Colon (tissue), 2 donors: ENCODE measurements around the gene GNRHR.

Experiments
- FAIRE-seq: peaks from 2 replicates; lab custom pipeline; 2012; peaks lifted over from hg19 to GRCh38; lab: Jason Lieb, UNC
- donor health status: control.
- donor health status: control.

Gene GNRHR

DNA sequence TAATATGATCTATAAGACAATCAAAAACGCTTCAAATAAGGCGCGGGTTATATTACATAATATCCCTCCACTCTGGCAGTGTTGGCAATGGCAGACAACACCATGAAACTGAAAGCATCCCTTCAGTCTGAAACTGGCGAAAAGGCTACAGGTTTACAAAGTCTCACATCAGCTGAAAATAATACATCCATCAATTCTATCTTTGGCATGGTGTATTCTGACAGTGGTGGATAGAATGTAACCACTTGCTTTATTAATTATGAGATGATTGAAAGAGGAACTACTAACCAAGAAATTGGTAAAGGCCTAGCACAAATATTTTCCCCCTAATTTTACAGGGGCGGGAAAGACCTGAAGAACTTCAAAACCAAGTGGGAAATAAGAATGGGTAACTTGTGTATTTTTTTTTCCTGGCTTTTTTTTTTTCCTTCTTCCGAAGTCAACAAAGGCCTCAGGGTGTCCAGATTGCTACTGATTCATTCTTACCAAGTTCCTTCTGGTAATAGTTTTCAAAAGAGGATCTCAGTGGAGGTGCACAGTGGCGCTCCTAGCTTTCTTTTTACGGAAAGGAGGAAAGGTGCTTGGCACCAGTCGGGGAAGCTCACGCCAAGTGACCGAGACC lies 54.0 kb downstream of the GNRHR start:
- FAIRE-seq, result no peak

GRCh38 chr4:67699603-67700002 lies 54.6 kb downstream of the GNRHR start:
- FAIRE-seq, result no peak

- no peak for FAIRE-seq
Measured at GRCh38 chr4:67697860-67698687, 56.1 kb downstream of the GNRHR start.

GRCh38 chr4:67696061-67696460 lies 58.1 kb downstream of the GNRHR start:
- peak; percentile 75 for FAIRE-seq

GRCh38 chr4:67694662-67695061 lies 59.5 kb downstream of the GNRHR start:
- no peak for FAIRE-seq

- no peak for FAIRE-seq
Measured at GRCh38 chr4:67691328-67691727, 62.9 kb downstream of the GNRHR start.
